SU-DHL-6 (cell line): ENCODE measurements around the gene COG7.

ENCODE experiments used
- H2AFZ ChIP-seq: fragments of 200-600 bp; sonication (generic); 2 replicates; pipeline ENCODE4 v1.6.1; 2014; ENCODE audit warnings: low read depth, mild to moderate bottlenecking, moderate library complexity, mixed read lengths, antibody characterized with exemption, low read length; ENCODE audit not compliant: severe bottlenecking
- H3F3A ChIP-seq: fragments of 200-600 bp; shearing (Covaris generic); 2 replicates; pipeline ENCODE4 v1.6.0; 2016; ENCODE audit warnings: antibody characterized with exemption, mild to moderate bottlenecking; ENCODE audit not compliant: insufficient read depth
- H3K27ac ChIP-seq: fragments of 200-600 bp; sonication (generic); 2 replicates; pipeline ENCODE4 v1.5.1; 2016; ENCODE audit warnings: low read depth, mild to moderate bottlenecking, low read length, moderate library complexity, mixed read lengths
- H3K27me3 ChIP-seq: fragments of 200-600 bp; sonication (generic), shearing (Covaris generic); 2 replicates; pipeline ENCODE4 v1.6.0; 2014; ENCODE audit warnings: mild to moderate bottlenecking, low read length
- H3K36me3 ChIP-seq: fragments of 200-600 bp; sonication (generic); 2 replicates; pipeline ENCODE4 v1.6.1; 2014; ENCODE audit warnings: mild to moderate bottlenecking, low read length, mixed read lengths
- H3K4me2 ChIP-seq: fragments of 300-600, 200-600 bp; shearing (Covaris generic), sonication (generic); 2 replicates; pipeline ENCODE4 v1.6.0; 2014; ENCODE audit warnings: low read length, low read depth, mild to moderate bottlenecking; ENCODE audit not compliant: poor library complexity, severe bottlenecking
- H3K4me3 ChIP-seq: fragments of 200-600 bp; sonication (generic); 2 replicates; pipeline ENCODE4 v1.5.1; 2014; ENCODE audit warnings: antibody characterized with exemption, low read length, mild to moderate bottlenecking, mixed read lengths; ENCODE audit not compliant: insufficient read depth, poor library complexity, severe bottlenecking
- H3K79me2 ChIP-seq: fragments of 200-600 bp; sonication (generic); 2 replicates; pipeline ENCODE4 v1.6.1; 2014; ENCODE audit warnings: mild to moderate bottlenecking, low read length, moderate library complexity; ENCODE audit not compliant: insufficient read depth
- H3K9ac ChIP-seq: fragments of 200-600 bp; sonication (generic); 2 replicates; pipeline ENCODE4 v1.7.0; 2014; ENCODE audit warnings: mild to moderate bottlenecking, low read length
- H3K9me2 ChIP-seq: fragments of 200-600 bp; sonication (generic); replicated peaks from 2 replicates; pipeline ENCODE4 v1.6.1; 2014; ENCODE audit warnings: low read length; ENCODE audit not compliant: insufficient read depth
- H3K9me3 ChIP-seq: fragments of 200-600 bp; sonication (generic); 2 replicates; pipeline ENCODE4 v1.6.1; 2014; ENCODE audit warnings: low read length, mixed read lengths; ENCODE audit not compliant: insufficient read depth
- H4K20me1 ChIP-seq: fragments of 200-600 bp; sonication (generic); 2 replicates; pipeline ENCODE4 v1.6.1; 2014; ENCODE audit warnings: low read depth, mild to moderate bottlenecking, antibody characterized with exemption, low read length, moderate library complexity, mixed read lengths
- EZH2phosphoT487 ChIP-seq: fragments of 200-600 bp; sonication (generic), shearing (Covaris generic); conservative IDR thresholded peaks from 2 replicates; pipeline ENCODE4 v1.6.1; 2018; ENCODE audit warnings: mild to moderate bottlenecking, antibody characterized with exemption, low read length, moderate library complexity, mixed read lengths
- TF ChIP-seq, protein P1 (sequence below): fragments of 200-600 bp; sonication (generic); IDR thresholded peaks from one replicate; pipeline ENCODE4 v1.5.1; 2017; ENCODE audit warnings: antibody characterized with exemption, mild to moderate bottlenecking, low read length, moderate library complexity; ENCODE audit not compliant: insufficient read depth, poor library complexity, severe bottlenecking

The COG7 gene

GRCh38 chr16:23479138-23479537 lies 26.1 kb upstream of the COG7 start:
- no peaks in the 10 kb centered on the region; the same call in 1 of the 2 replicates for H3K79me2 ChIP-seq
- no peaks in the 10 kb centered on the region for H3K27me3 ChIP-seq
- no peaks in the 10 kb centered on the region for H3K9me2 ChIP-seq
- no peak overlapping the region for H3K4me2 ChIP-seq
- H3K9ac ChIP-seq, result no peak overlapping the region
- H3K9me3 ChIP-seq, result no peaks in the 10 kb centered on the region
- no peak for TF ChIP-seq EZH2phosphoT487
- TF ChIP-seq, protein P1, sequence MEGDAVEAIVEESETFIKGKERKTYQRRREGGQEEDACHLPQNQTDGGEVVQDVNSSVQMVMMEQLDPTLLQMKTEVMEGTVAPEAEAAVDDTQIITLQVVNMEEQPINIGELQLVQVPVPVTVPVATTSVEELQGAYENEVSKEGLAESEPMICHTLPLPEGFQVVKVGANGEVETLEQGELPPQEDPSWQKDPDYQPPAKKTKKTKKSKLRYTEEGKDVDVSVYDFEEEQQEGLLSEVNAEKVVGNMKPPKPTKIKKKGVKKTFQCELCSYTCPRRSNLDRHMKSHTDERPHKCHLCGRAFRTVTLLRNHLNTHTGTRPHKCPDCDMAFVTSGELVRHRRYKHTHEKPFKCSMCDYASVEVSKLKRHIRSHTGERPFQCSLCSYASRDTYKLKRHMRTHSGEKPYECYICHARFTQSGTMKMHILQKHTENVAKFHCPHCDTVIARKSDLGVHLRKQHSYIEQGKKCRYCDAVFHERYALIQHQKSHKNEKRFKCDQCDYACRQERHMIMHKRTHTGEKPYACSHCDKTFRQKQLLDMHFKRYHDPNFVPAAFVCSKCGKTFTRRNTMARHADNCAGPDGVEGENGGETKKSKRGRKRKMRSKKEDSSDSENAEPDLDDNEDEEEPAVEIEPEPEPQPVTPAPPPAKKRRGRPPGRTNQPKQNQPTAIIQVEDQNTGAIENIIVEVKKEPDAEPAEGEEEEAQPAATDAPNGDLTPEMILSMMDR, result no peak
- no peaks in the 10 kb centered on the region; the same call in 1 of the 2 replicates for H3F3A ChIP-seq
- no peak overlapping the region for H3K27ac ChIP-seq
- no peaks in the 10 kb centered on the region for H4K20me1 ChIP-seq
- H3K36me3 ChIP-seq, result peaks cover 39% of the 10 kb centered on the region
- no peak overlapping the region for H3K4me3 ChIP-seq
- H2AFZ ChIP-seq, result no peak overlapping the region

DNA sequence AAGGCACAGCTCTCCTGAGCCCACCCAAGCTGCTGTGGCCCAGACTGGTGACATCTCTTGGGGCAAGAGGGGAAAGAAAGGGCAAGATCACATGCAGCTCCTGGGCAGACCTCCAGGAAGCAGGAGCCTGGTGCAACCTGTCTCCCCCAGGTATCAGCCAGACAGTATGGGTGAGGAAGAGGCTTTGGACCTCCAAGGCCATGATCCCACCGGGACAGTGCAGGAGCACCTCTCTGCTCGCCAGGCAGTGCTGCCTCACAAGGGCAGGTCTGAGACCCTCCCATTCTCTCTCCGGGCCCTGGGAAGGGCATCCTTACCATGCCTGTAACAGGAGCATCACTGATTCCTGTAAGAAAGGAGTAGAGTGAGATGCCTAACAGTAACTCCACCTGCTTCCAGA lies 25.6 kb upstream of the COG7 start:
- Histone ChIP-seq H3K9me3 (no peaks in the 10 kb centered on the region), H3K27ac (no peak overlapping the region), H3K4me2 (no peak overlapping the region), H3K27me3 (no peaks in the 10 kb centered on the region), H4K20me1 (no peaks in the 10 kb centered on the region), H3K79me2 (no peaks in the 10 kb centered on the region; the same call in 1 of the 2 replicates), H2AFZ (no peak overlapping the region), H3K9me2 (no peaks in the 10 kb centered on the region), H3K9ac (no peak overlapping the region), H3F3A (peaks cover 2% of the 10 kb centered on the region), H3K4me3 (no peak overlapping the region), H3K36me3 (peaks cover 42% of the 10 kb centered on the region)
- TF ChIP-seq, protein P1, result no peak
- no peak for TF ChIP-seq EZH2phosphoT487

- Histone ChIP-seq H2AFZ (no peak overlapping the region), H3K4me3 (no peak overlapping the region), H3K27ac (no peak overlapping the region), H3K9ac (no peak overlapping the region), H4K20me1 (no peaks in the 10 kb centered on the region), H3K27me3 (no peaks in the 10 kb centered on the region), H3K9me2 (no peaks in the 10 kb centered on the region), H3F3A (peaks cover 7% of the 10 kb centered on the region), H3K36me3 (peaks cover 45% of the 10 kb centered on the region; the same call in 1 of the 2 replicates), H3K9me3 (no peaks in the 10 kb centered on the region), H3K79me2 (no peaks in the 10 kb centered on the region; the same call in 1 of the 2 replicates), H3K4me2 (no peak overlapping the region)
- no peak for TF ChIP-seq EZH2phosphoT487
- TF ChIP-seq, protein P1, result no peak
Measured at GRCh38 chr16:23476289-23476688, 23.3 kb upstream of the COG7 start.

GRCh38 chr16:23469814-23470213 lies 16.8 kb upstream of the COG7 start:
- TF ChIP-seq, protein P1, result no peak
- no peak for TF ChIP-seq EZH2phosphoT487
- H4K20me1 ChIP-seq, result no peaks in the 10 kb centered on the region
- no peaks in the 10 kb centered on the region for H3K9me2 ChIP-seq
- no peak overlapping the region for H3K9ac ChIP-seq
- H3K4me3 ChIP-seq, result no peak overlapping the region
- H3K79me2 ChIP-seq, result no peaks in the 10 kb centered on the region
- H3F3A ChIP-seq, result peaks cover 17% of the 10 kb centered on the region
- no peaks in the 10 kb centered on the region for H3K9me3 ChIP-seq
- H2AFZ ChIP-seq, result no peak overlapping the region
- no peak overlapping the region for H3K4me2 ChIP-seq
- H3K27ac ChIP-seq, result no peak overlapping the region
- peaks cover 37% of the 10 kb centered on the region; the same call in 1 of the 2 replicates for H3K36me3 ChIP-seq
- no peaks in the 10 kb centered on the region for H3K27me3 ChIP-seq
